Measurements from ENCODE around the gene ANKS1A. TPM values are rescaled to one million over a fixed set of nuclear protein-coding genes. Genes with fewer than 3 reads are reported as not detected.

ANKS1A gene
- total and polyA plus RNA-seq, 11 donors = 11.0 to 49.5 (median 29.3) TPM

GRCh38 chr6:35082733-35083403, 193.8 kb downstream of the ANKS1A start:
- TF ChIP-seq CTCF (IDR thresholded peaks at IDR 0.05) = no peak
- TF ChIP-seq POLR2A (IDR thresholded peaks at IDR 0.05) = no peak
- H3K27ac ChIP-seq = peak overlapping the region in 4 of 12 donors; percentile 18 to 59 (median 48)
- peaks cover 0 to 36% (median 16%) of the 10 kb centered on the region in 12 donors for H3K4me1 ChIP-seq
- H3K4me3 ChIP-seq = no peak overlapping the region
- no peaks in the 10 kb centered on the region for H3K27me3 ChIP-seq
- peaks cover 5 to 100% (median 99%) of the 10 kb centered on the region in 9 donors for H3K36me3 ChIP-seq
- no peaks in the 10 kb centered on the region for H3K9me3 ChIP-seq
- ATAC-seq = no peak
- peak in 3 of 5 donors; percentile 8 to 51 (median 15) for DNase-seq
- intact Hi-C loops (cut with DNase I) = no loop called here
- 93 to 97% (median 95%) methylated on average over 9 to 13 of the region's 13 CpGs for WGBS, 4 donors

GRCh38 chr6:35083507-35083906, 194.5 kb downstream of the ANKS1A start:
- Histone ChIP-seq H3K4me3 (no peak overlapping the region), H3K36me3 (peaks cover 4 to 100% (median 99%) of the 10 kb centered on the region in 9 donors), H3K27me3 (no peaks in the 10 kb centered on the region), H3K27ac (peak overlapping the region in 1 of 12 donors; percentile 63), H3K9me3 (no peaks in the 10 kb centered on the region), H3K4me1 (peaks cover 0 to 42% (median 16%) of the 10 kb centered on the region in 12 donors)
- DNase-seq = peak in 2 of 5 donors; percentile 10 to 18
- TF ChIP-seq POLR2A (IDR thresholded peaks at IDR 0.05) (no peak), CTCF (IDR thresholded peaks at IDR 0.05) (no peak)
- 88 to 93% (median 90%) methylated on average over 9 of the region's 9 CpGs for WGBS, 4 donors
- no peak for ATAC-seq
- intact Hi-C loops (cut with DNase I) = no loop called here

- no peak overlapping the region for H3K4me3 ChIP-seq
- TF ChIP-seq POLR2A (IDR thresholded peaks at IDR 0.05) (no peak), CTCF (IDR thresholded peaks at IDR 0.05) (no peak)
- WGBS, 4 donors = 73 to 90% (median 80%) methylated on average over 13 to 14 of the region's 14 CpGs
- ATAC-seq (peak in 2 of 4 donors; percentile 11 to 12), DNase-seq (peak in 2 of 5 donors; percentile 14 to 21)
- peaks cover 0 to 47% (median 17%) of the 10 kb centered on the region in 12 donors for H3K4me1 ChIP-seq
- peaks cover 0 to 100% (median 99%) of the 10 kb centered on the region in 9 donors for H3K36me3 ChIP-seq
- no peaks in the 10 kb centered on the region for H3K27me3 ChIP-seq
- H3K27ac ChIP-seq = peak overlapping the region in 1 of 12 donors; percentile 63
- no peaks in the 10 kb centered on the region for H3K9me3 ChIP-seq
- intact Hi-C loops (cut with DNase I) = no loop called here
These were observed 195.0 kb downstream of the ANKS1A start for GRCh38 chr6:35084041-35084491.

GRCh38 chr6:35084511-35085203, 195.6 kb downstream of the ANKS1A start:
- no peak for TF ChIP-seq CTCF (IDR thresholded peaks at IDR 0.05)
- no peak for TF ChIP-seq POLR2A (IDR thresholded peaks at IDR 0.05)
- ATAC-seq (no peak), DNase-seq (peak in 2 of 5 donors; percentile 14 to 15)
- Histone ChIP-seq H3K36me3 (peaks cover 0 to 99% (median 98%) of the 10 kb centered on the region in 9 donors), H3K9me3 (no peaks in the 10 kb centered on the region), H3K4me3 (no peak overlapping the region), H3K27ac (peak overlapping the region in 1 of 12 donors; percentile 63), H3K4me1 (peaks cover 0 to 53% (median 18%) of the 10 kb centered on the region in 12 donors), H3K27me3 (no peaks in the 10 kb centered on the region)
- 90 to 93% (median 91%) methylated on average over 11 to 12 of the region's 12 CpGs for WGBS, 4 donors
- intact Hi-C loops (cut with DNase I) = no loop called here
